ENCODE data around the gene RNU5D-1. TPM values are rescaled to one million over a fixed set of nuclear protein-coding genes. Genes with fewer than 3 reads are reported as not detected.
"Not testable (repeated sequence)": the region's sequence is repeated elsewhere in the genome, so short reads cannot be mapped to it uniquely, and the experiment has no call there.

Gene RNU5D-1
- not detected for total RNA-seq
- long read RNA-seq, donor 1: 0 reads
- long read RNA-seq, donor 2: 0 reads

DNA sequence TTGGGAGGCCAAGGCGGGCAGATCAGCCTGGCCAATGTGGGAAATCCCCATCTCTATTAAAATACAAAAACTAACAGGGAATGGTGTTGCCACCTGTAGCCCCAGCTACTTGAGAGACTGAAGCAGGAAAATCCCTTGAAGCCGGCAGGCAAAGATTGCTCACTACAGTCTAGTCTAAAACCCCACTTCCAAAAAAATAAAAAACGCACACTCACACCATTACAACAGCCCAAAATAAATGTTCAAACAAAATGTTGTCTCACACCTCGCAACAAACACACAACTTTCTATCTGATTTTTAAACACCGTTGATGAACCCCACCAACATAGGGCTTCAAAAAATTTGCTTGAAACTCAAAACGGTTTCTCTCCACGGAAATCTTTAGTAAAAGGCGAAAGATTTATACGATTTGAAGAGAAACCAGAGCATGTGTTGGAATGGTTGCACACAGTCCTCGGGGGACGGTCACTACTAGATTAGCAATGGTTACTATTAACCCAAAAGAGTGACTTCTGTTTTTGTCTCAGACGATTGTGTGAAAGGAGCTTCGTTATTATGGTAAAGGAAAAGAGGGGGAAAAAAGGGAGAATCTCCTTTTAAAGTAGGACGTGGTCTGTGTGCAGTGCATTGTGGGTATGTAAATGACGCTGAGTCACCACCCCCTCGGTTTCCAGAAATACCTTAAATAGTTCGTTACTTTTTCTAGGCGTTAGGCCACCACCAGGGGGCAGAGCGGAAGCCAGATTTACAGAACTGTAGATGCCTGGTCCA lies at the start of gene RNU5D-1:
Gene RNU5D-1, minus strand, starts transcription at position 430 of the 772 bp plus-strand sequence.
- DNase-seq (ENCODE audit: low spot score): peak; percentile 97
- intact Hi-C loops (cut with DNase I): no loop called here

DNA sequence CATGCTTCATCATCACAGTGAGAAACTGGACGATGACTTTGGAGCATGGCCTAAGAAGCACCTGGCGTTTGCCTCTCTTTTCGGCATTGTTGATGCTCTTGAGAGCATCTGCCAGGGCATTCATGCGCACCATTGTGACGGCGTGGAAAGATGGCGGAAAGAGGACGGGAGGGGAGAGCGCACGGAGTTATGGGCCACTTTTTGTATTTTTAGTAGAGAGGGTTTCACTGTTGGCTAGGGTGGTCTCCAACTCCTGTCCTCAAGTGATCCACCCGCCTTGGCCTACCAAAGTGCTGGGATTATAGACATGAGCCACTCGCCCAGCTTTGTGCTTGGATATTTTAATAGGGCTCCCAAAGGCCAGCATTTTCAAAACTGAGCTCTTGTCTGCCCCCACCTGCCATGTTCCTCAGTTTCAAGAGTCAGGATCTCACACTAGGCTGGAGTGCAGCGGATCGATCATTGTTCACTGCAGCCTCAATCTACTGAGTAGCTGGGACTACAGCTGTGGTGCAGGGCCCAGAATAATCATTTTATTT lies 49.7 kb upstream of the RNU5D-1 start:
- no peak for DNase-seq (ENCODE audit: low spot score)
- intact Hi-C loops (cut with DNase I): loop anchor here in 1 of 2 donors (10.0 kb wide), 2 partner anchors 54 to 224 kb away; no protein-coding TSS in a partner anchor

DNA sequence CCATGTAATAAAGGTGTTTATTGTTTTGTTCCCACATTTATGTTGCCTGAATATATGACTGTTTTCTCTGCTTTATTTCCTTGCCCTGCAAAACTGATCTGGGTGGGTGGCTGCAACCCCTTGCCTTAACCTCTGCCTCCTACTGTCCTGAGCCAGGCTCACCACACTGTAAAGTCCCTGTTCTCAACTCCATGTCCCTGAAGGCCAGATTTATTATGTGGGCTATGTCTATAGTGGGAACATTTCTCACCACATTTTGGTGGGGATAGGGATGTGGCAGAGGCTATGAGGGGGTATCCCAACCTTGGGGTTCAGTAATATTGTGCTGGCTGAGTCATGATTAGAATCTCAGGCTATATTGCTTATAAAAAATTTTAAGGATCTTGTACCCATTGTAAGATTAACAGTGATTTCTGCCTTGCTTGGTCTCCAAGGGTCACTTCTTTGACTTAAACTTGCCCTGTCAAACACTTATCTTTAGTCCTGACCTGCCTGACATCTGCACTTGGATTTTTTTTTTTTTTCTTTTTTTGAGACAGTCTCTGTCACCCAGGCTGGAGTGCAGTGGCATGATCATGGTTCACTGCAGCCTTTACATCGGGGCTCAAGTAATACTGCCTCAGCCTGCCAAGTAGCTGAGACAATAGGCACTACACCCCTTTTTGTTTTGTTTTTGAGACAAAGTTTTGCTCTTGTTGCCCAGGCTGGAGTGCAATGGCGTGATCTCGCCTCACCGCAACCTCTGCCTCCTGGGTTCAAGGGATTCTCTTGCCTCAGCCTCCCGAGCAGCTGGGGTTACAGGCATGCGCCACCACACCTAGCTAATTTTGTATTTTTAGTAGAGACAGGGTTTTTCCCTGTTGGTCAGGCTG lies 48.0 kb upstream of the RNU5D-1 start:
- intact Hi-C loops (cut with DNase I): no loop called here
- no peak for DNase-seq (ENCODE audit: low spot score)

DNA sequence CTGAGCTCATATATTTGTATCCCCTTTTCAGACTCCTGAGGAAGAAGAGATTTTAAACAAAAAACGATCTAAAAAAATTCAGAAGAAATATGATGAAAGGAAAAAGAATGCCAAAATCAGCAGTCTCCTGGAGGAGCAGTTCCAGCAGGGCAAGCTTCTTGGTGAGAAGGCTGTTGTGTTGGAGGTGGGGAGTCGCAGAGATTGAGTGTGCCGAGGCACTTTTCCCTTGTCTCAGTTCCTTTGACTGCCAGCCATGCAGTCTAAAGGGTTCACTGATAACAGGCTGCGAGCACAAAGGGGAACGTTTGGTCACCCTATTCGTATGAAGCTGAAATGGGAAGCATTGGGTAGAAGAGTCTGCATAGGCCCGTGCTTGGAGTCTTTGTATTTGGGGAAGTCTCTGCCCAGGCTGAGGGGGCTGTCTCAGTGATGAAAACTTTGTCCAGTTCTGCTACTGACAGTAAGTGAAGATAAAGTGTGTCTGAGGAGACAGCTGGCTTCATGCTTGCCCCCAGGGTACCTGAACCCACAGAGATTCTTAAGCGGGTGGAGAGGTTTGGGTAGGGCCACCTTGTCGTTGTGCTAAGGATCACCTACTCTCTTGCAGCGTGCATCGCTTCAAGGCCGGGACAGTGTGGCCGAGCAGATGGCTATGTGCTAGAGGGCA lies 47.1 kb upstream of the RNU5D-1 start:
- DNase-seq (ENCODE audit: low spot score): no peak
- intact Hi-C loops (cut with DNase I): no loop called here

DNA sequence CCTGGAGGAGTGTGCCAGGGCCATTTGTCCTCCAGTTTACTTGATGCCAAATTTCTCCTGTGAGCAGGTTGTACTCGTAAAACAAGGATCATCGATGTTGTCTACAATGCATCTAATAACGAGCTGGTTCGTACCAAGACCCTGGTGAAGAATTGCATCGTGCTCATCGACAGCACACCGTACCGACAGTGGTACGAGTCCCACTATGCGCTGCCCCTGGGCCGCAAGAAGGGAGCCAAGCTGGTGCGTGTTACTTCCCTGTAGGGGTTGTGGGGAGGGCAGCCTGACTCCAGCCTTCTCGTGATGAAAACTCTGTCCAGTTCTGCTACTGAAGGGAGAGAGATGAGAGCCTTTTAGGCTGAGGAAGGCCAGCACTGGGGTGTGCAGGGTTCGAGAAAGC lies 46.6 kb upstream of the RNU5D-1 start:
- DNase-seq (ENCODE audit: low spot score): no peak
- intact Hi-C loops (cut with DNase I): no loop called here

DNA sequence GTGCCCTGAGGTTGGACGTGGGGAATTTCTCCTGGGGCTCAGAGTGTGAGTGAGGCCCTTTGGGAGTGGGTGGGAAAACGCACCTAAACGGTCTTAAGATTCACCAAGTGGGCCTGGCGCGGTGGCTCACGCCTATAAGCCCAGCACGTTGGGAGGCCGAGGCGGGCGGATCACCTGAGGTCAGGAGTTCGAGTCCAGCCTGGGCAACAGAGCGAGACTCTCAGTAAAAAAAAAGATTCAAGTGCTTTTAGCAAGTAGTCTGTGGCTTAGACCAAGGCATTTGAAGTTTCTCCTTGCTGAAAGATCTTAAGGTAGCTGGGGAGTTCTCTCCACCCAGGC lies 45.7 kb upstream of the RNU5D-1 start:
- intact Hi-C loops (cut with DNase I): no loop called here
- no peak for DNase-seq (ENCODE audit: low spot score)

GRCh38 chr1:44775930-44776729 lies 45.2 kb upstream of the RNU5D-1 start:
- DNase-seq (ENCODE audit: low spot score): no peak

GRCh38 chr1:44775078-44775929 lies 44.3 kb upstream of the RNU5D-1 start, which contains the start of gene RPS8:
TSS of gene RPS8 (plus strand) at chr1:44775540. CDS start at chr1:44775597, 57 bp downstream.
- peak; percentile 97 for DNase-seq (ENCODE audit: low spot score)
- intact Hi-C loops (cut with DNase I): no loop called here

More at GRCh38 chr1:44775930-44776729, 45.2 kb upstream of the RNU5D-1 start:
- intact Hi-C loops (cut with DNase I): no loop called here

- DNase-seq (ENCODE audit: low spot score); intact Hi-C loops (cut with DNase I): not testable (repeated sequence)
Measured at GRCh38 chr1:44766421-44766820, 35.5 kb upstream of the RNU5D-1 start.

GRCh38 chr1:44760876-44761275 lies 29.9 kb upstream of the RNU5D-1 start:
- intact Hi-C loops (cut with DNase I): no loop called here
- no peak for DNase-seq (ENCODE audit: low spot score)

DNA sequence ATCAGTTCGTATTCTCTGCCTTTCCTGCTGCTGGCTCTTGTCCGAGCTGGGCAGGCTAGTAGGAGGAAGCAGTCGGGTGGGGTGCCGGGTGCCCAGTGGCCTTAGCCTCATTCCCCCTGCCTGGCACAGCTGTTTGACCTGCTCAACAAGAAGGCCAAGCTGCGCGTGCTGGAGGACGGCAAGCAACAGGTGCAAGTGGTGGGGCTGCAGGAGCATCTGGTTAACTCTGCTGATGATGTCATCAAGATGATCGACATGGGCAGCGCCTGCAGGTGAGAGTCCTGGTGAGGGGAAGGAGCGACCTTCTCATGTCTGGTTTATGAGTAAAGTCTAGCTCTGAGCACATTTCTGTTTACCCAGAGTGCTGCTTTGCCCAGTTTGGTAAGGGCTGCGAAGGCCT lies 28.1 kb upstream of the RNU5D-1 start:
- intact Hi-C loops (cut with DNase I): no loop called here
- DNase-seq (ENCODE audit: low spot score): no peak

- intact Hi-C loops (cut with DNase I): no loop called here
Measured at GRCh38 chr1:44757420-44757819, 26.4 kb upstream of the RNU5D-1 start.

DNA sequence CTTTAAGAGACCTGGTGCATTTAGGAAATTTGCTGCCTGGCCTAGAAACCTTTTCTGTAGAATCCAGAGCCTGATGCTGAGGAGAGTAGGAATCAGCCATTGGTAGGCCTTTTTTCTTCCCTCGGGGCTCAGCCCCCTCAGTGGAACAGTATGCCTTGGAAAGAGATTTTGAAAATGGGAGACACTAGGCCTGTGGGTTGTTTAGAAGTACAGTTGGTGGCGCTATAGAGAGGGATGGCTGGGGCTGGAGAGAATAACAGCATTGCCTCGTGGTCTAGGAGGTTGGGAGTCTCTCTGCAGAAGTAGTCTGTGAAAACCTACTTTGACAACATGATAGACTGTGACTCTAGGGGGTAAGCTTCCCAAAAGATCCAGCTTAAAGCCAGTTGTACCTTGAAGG lies 16.9 kb upstream of the RNU5D-1 start:
- DNase-seq (ENCODE audit: low spot score): no peak
- intact Hi-C loops (cut with DNase I): no loop called here

More at GRCh38 chr1:44757420-44757819, 26.4 kb upstream of the RNU5D-1 start:
- no peak for DNase-seq (ENCODE audit: low spot score)

- intact Hi-C loops (cut with DNase I): no loop called here
- no peak for DNase-seq (ENCODE audit: low spot score)
Measured at GRCh38 chr1:44743211-44743610, 12.2 kb upstream of the RNU5D-1 start.

DNA sequence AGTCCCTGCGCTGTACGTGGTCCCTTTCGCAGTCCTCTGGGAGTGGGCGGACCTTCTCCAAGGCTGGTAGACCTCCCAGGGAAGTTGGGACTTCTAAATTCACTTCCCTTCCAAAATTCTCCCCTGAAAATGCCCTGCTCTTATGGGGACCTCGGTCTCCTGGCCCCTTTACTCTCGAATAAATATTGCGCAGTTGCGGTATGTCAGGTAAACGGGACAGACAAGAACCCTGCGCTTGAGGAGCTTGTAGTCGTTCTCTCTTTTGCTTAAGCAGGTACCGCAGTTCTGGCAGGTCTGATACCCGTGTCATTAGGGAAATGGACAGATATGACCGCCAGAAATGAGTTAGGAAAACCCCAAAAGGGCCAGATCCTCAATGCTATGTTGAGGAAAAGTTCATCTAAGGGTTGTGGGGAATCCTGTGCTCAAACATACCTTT lies 9.2 kb upstream of the RNU5D-1 start:
- intact Hi-C loops (cut with DNase I): no loop called here
- no peak for DNase-seq (ENCODE audit: low spot score)

- intact Hi-C loops (cut with DNase I): no loop called here
- peak; percentile 99 for DNase-seq (ENCODE audit: low spot score)
Measured at GRCh38 chr1:44739307-44740178, 8.6 kb upstream of the RNU5D-1 start, which contains the start of gene KIF2C. TSS of gene KIF2C (plus strand) at chr1:44739837. CDS start at chr1:44739933, 96 bp downstream.

DNA sequence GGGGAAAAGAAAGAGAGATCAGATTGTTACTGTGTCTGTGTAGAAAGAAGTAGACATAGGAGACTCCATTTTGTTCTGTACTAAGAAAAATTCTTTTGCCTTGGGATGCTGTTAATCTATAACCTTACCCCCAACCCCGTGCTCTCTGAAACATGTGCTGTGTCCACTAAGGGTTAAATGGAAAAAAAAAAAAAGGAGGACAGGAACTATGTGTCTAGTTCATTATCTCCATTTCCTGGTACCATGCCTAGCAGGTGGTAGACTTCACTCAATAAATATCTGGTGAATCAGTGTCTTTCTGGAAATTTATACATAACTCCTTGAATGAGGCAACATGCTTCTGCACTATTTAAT lies 8.0 kb upstream of the RNU5D-1 start:
- intact Hi-C loops (cut with DNase I): not testable (repeated sequence)

More for the DNA sequence above, 8.0 kb upstream of the RNU5D-1 start:
- not testable (repeated sequence) for DNase-seq (ENCODE audit: low spot score)

Data from posterior vena cava (tissue), 2 donors.